ENCODE measurements around the gene FILIP1. TPM values are rescaled to one million over a fixed set of nuclear protein-coding genes. Genes with fewer than 3 reads are reported as not detected.
A peak's percentile ranks its signal among the peaks of the same experiment; 100 is the strongest.

FILIP1 gene
- total RNA-seq, 4 donors from 2014 or later: 6.0 to 12.3 (median 7.2) TPM

- no peak for TF ChIP-seq POLR2A (IDR thresholded peaks at IDR 0.05)
- TF ChIP-seq POLR2AphosphoS5 (IDR thresholded peaks at IDR 0.05): no peak
- TF ChIP-seq CTCF (IDR thresholded peaks at IDR 0.05): no peak
- TF ChIP-seq EP300 (IDR thresholded peaks at IDR 0.05; ENCODE audit: low read depth): no peak
- Histone ChIP-seq H3K9me3 (no peaks in the 10 kb centered on the region), H3K27ac (peak overlapping the region; percentile 2 to 56 (median 48)), H3K4me3 (no peak overlapping the region), H3K36me3 (no peaks in the 10 kb centered on the region), H3K4me1 (peaks cover 0 to 16% (median 8%) of the 10 kb centered on the region in 4 donors), H3K27me3 (no peaks in the 10 kb centered on the region)
- in situ Hi-C loops (cut with MboI; ENCODE audit: low pct_ligation_motif_present in 1 of 4, low pct_unique_long_range_greater_than_20kb in 1 of 4, low sequenced_read_pairs in 3 of 4) (no loop called here), intact Hi-C loops (cut with DNase I; ENCODE audit: low total_unique reads) (no loop called here)
- no peak for DNase-seq
- 4% methylated on average over 1 of the region's 1 CpG; no CpG with 5 or more reads in 1 of the 2 donors for WGBS, 2 donors (ENCODE audit: low coverage in 1 of 2)
These were observed 62.2 kb downstream of the FILIP1 start for GRCh38 chr6:75431379-75431778.

GRCh38 chr6:75430631-75431325 is 62.8 kb downstream of the FILIP1 start:
- no peak overlapping the region for H3K4me3 ChIP-seq
- peaks cover 0 to 10% (median 8%) of the 10 kb centered on the region in 4 donors for H3K4me1 ChIP-seq
- no peak for DNase-seq
- in situ Hi-C loops (cut with MboI; ENCODE audit: low pct_ligation_motif_present in 1 of 4, low pct_unique_long_range_greater_than_20kb in 1 of 4, low sequenced_read_pairs in 3 of 4): no loop called here
- no peaks in the 10 kb centered on the region for H3K9me3 ChIP-seq
- intact Hi-C loops (cut with DNase I; ENCODE audit: low total_unique reads): no loop called here
- WGBS, 2 donors (ENCODE audit: low coverage in 1 of 2): 64 to 73% methylated on average over 4 of the region's 4 CpGs
- peak overlapping the region in 3 of 4 donors; percentile 45 to 56 (median 51) for H3K27ac ChIP-seq
- H3K36me3 ChIP-seq: no peaks in the 10 kb centered on the region
- no peaks in the 10 kb centered on the region for H3K27me3 ChIP-seq
- TF ChIP-seq EP300 (IDR thresholded peaks at IDR 0.05; ENCODE audit: low read depth): no peak
- TF ChIP-seq CTCF (IDR thresholded peaks at IDR 0.05): no peak
- TF ChIP-seq POLR2A (IDR thresholded peaks at IDR 0.05): no peak
- no peak for TF ChIP-seq POLR2AphosphoS5 (IDR thresholded peaks at IDR 0.05)

GRCh38 chr6:75429061-75429703 is 64.4 kb downstream of the FILIP1 start:
- H3K27ac ChIP-seq: no peak overlapping the region
- H3K36me3 ChIP-seq: no peaks in the 10 kb centered on the region
- peaks cover 0 to 16% (median 8%) of the 10 kb centered on the region in 4 donors for H3K4me1 ChIP-seq
- no peaks in the 10 kb centered on the region for H3K9me3 ChIP-seq
- no peaks in the 10 kb centered on the region for H3K27me3 ChIP-seq
- intact Hi-C loops (cut with DNase I; ENCODE audit: low total_unique reads) (no loop called here), in situ Hi-C loops (cut with MboI; ENCODE audit: low pct_ligation_motif_present in 1 of 4, low pct_unique_long_range_greater_than_20kb in 1 of 4, low sequenced_read_pairs in 3 of 4) (no loop called here)
- no peak for DNase-seq
- WGBS, 2 donors (ENCODE audit: low coverage in 1 of 2): 49 to 68% methylated on average over 2 of the region's 2 CpGs
- TF ChIP-seq EP300 (IDR thresholded peaks at IDR 0.05; ENCODE audit: low read depth) (no peak), POLR2AphosphoS5 (IDR thresholded peaks at IDR 0.05) (no peak), CTCF (IDR thresholded peaks at IDR 0.05) (no peak)
- no peak overlapping the region for H3K4me3 ChIP-seq

- Histone ChIP-seq H3K9me3 (no peaks in the 10 kb centered on the region), H3K4me3 (no peak overlapping the region), H3K27me3 (no peaks in the 10 kb centered on the region), H3K36me3 (no peaks in the 10 kb centered on the region), H3K4me1 (peaks cover 0 to 16% (median 8%) of the 10 kb centered on the region in 4 donors), H3K27ac (no peak overlapping the region)
- no peak for DNase-seq
- intact Hi-C loops (cut with DNase I; ENCODE audit: low total_unique reads): no loop called here
- no peak for TF ChIP-seq POLR2AphosphoS5 (IDR thresholded peaks at IDR 0.05)
- TF ChIP-seq POLR2A (IDR thresholded peaks at IDR 0.05): no peak
- TF ChIP-seq CTCF (IDR thresholded peaks at IDR 0.05): no peak
- no peak for TF ChIP-seq EP300 (IDR thresholded peaks at IDR 0.05; ENCODE audit: low read depth)
- WGBS, 2 donors (ENCODE audit: low coverage in 1 of 2): 88 to 89% methylated on average over 1 of the region's 1 CpG
- in situ Hi-C loops (cut with MboI; ENCODE audit: low pct_ligation_motif_present in 1 of 4, low pct_unique_long_range_greater_than_20kb in 1 of 4, low sequenced_read_pairs in 3 of 4): no loop called here
These were observed 65.4 kb downstream of the FILIP1 start for GRCh38 chr6:75428204-75428603.
